Measurements from ENCODE around the gene CD59.
"Not testable (repeated sequence)": the region's sequence is repeated elsewhere in the genome, so short reads cannot be mapped to it uniquely, and the experiment has no call there.

Gene CD59

GRCh38 chr11:33742249-33742851 is 6.1 kb upstream of the CD59 start:
- no peak for DNase-seq (ENCODE audit: low read depth)

- DNase-seq (ENCODE audit: low read depth) = no peak
Observed at GRCh38 chr11:33741806-33742205, 5.6 kb upstream of the CD59 start.

DNA sequence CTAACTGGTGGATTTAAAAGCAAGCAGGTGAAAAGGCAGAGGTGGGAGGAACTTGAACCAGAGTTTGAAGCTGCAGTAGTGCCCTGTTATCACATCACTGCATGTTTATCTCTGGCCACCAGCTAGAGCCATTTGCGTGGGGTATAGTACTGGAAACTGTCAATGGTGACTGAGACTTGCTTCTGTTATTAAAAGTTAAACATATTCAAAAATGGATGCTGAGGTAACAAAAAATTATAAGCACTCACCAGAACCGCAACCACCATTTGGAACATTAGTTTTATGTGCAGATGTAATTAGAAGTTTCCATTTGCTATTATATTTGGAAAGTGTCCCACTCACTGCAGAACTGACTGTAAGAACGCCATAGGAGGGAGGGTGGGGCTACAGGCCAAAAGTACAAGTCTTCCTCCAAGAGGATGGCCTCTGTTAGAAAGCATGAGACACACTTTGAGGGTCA is 1.2 kb upstream of the CD59 start:
- DNase-seq (ENCODE audit: low read depth) = no peak

- no peak for DNase-seq (ENCODE audit: low read depth)
Observed at GRCh38 chr11:33735271-33736147, 714 bp downstream of the CD59 start.

DNA sequence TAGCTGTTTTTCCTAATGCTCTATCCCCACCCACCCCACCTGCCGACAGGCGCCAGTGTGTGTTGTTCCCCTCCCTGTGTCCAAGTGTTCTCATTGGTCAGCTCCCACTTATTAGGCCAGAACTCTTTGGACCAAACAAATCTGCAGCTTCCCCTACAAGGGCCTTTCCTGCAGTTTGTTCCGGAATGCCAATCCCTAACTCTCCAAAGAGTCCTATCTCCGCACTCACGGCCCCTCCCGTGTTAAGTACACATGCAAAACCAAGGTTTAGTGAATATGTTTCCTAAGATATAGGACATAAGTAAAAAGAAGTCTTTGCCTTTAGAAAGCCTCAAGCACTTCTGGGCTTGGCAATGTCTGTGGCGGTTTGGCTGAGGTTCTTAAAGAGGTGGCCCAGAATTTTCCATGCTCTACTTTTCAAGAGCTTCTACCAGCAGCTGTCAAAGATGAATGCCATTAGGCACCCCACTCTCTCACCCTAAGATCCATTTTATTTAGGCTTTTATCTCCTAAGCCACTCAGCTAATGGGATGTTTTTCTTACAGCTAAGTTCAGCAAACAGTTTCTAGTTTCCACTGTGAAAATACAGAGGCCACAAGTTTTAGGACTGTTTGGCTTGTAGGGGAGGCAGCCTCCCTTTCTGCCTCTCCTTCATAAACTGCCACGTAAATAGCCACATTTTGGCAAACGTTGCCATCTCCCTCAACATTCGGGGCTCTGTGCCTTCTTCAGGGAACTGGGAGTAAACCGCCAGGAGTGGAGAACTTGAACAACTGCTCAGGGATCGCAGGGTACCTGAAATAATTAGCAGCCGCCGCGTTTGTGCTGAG is 1.6 kb downstream of the CD59 start:
- no peak for DNase-seq (ENCODE audit: low read depth)

DNA sequence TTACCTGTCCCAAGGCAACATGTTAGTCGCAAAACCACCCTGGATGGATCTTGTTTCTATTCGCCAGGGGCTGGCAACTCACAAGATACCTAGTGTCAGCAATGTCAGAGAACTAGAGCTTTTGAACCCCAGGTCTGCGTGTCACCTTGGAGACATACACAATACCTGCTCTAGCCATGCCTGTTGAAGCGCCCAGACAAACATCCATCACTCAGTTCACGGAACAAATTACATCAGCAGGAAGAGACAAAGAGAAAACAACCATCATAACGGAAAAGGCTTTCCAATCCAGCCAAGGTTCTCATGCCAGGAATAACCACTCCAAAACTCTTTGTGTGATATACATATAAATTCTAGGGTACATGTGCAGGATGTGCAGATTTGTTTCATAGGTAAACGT is 2.2 kb downstream of the CD59 start:
- no peak for DNase-seq (ENCODE audit: low read depth)

- no peak for DNase-seq (ENCODE audit: low read depth)
Observed at GRCh38 chr11:33731723-33732531, 4.3 kb downstream of the CD59 start.

GRCh38 chr11:33730716-33731115 is 5.5 kb downstream of the CD59 start:
- DNase-seq (ENCODE audit: low read depth) = no peak

GRCh38 chr11:33729072-33729664 is 7.1 kb downstream of the CD59 start:
- DNase-seq (ENCODE audit: low read depth) = not testable (repeated sequence)

- not testable (repeated sequence) for DNase-seq (ENCODE audit: low read depth)
Observed at GRCh38 chr11:33727539-33727938, 8.7 kb downstream of the CD59 start.

- no peak for DNase-seq (ENCODE audit: low read depth)
Observed at GRCh38 chr11:33725496-33725895, 10.7 kb downstream of the CD59 start.

DNA sequence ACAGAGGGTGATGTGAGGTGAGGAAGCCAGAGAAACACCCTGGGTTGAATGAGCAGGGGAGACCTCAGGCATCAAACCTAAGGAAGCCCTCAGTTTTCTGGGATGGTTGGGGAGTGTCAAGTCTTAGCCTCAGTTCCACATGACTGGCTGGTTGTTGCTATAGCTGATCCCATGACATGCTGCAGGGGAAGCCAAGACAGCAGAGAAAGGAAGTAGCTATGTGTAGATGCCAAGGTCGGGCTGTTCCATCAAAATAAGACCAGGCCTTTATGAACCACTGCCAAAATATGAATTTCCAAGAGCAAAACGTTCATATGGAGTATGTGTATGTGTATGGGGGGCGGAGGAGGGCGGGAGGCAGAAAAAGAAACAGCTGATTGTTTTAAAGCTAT is 11.6 kb downstream of the CD59 start:
- DNase-seq (ENCODE audit: low read depth) = no peak

- DNase-seq (ENCODE audit: low read depth) = peak; percentile 97
Observed at GRCh38 chr11:33723238-33723881, 12.9 kb downstream of the CD59 start.

GRCh38 chr11:33722590-33723234 is 13.5 kb downstream of the CD59 start:
- peak; percentile 55 for DNase-seq (ENCODE audit: low read depth)

DNA sequence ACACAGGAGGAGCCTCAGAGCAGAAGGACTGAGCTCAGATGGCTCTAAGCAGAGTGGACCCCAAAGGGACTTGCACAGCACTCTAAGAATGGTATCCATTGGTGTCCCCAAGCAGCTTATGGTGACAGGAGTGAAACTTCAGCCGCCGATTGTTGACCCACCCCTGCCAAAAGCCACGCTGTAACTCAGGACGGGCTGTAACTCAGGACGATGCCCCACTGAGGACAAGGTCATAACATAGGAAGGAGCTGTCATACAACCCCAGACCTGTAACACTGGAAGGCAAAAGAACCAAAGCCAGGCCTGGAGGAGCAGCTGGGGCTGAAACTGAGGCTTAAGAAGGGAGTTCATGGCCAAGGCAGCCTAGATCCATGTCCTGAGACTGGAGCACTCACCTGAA is 14.2 kb downstream of the CD59 start:
- DNase-seq (ENCODE audit: low read depth) = no peak

- DNase-seq (ENCODE audit: low read depth) = peak; percentile 27
Observed at GRCh38 chr11:33721426-33721825, 14.8 kb downstream of the CD59 start.

GRCh38 chr11:33719587-33719986 is 16.6 kb downstream of the CD59 start:
- DNase-seq (ENCODE audit: low read depth) = no peak

GRCh38 chr11:33718440-33718839 is 17.8 kb downstream of the CD59 start:
- no peak for DNase-seq (ENCODE audit: low read depth)

DNA sequence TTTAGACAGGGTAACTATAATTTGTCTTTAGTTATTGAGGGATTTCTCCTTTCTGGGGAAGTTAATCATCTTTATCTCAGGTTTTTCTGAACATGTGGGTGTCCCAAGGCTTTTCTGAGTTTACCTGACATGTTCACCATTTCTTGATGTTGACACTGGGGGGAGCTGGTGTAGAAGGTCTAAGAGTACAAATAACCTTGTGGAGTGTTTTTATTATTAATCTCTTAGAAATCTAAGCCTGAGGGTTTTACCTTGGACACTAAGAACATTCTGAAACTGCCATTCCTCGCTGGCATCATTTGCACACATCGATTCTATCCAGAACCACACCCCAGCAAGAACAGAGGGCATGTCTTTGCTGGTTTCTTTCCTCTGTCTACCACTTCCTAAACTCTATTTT is 20.0 kb downstream of the CD59 start:
- no peak for DNase-seq (ENCODE audit: low read depth)

GRCh38 chr11:33713856-33714398 is 22.3 kb downstream of the CD59 start:
- no peak for DNase-seq (ENCODE audit: low read depth)

Measured in GM04503 (cell line).